AG04450 (cell line): ENCODE data around the gene PGLYRP4. TPM values are rescaled to one million over a fixed set of nuclear protein-coding genes. Genes with fewer than 3 reads are reported as not detected.
A peak's percentile ranks its signal among the peaks of the same experiment; 100 is the strongest.

Experiments used
- CTCF ChIA-PET: fragments of 300-600, 350-600 bp; formaldehyde crosslinking; extraction: SDS; loops from one replicate; lab custom pipeline; 2022; ENCODE audit warnings: antibody characterized with exemption, inconsistent platforms; lab: Charles Lee
- POLR2A ChIA-PET: fragments of 350-600 bp; formaldehyde crosslinking; extraction: SDS; loops from one replicate; lab custom pipeline; 2021; ENCODE audit warnings: antibody characterized with exemption, inconsistent platforms; lab: Yijun Ruan, JAX
- DNase-seq: peaks from one replicate; pipeline ENCODE4 v3.0.0-alpha.2; 2011; ENCODE audit warnings: low read depth, low spot score
- H3K27ac ChIP-seq: one replicate; pipeline ENCODE4 v1.5.1; 2012; ENCODE audit warnings: low read depth, low read length, control low read depth
- H3K27me3 ChIP-seq: one replicate; pipeline ENCODE4 v1.6.0; 2012; ENCODE audit warnings: low read length; ENCODE audit not compliant: control insufficient read depth, insufficient read depth
- H3K4me3 ChIP-seq: 2 replicates; pipeline ENCODE4 v1.5.1; 2011; ENCODE audit warnings: mild to moderate bottlenecking, low read depth, low read length, control low read depth
- H3K9me3 ChIP-seq: 2 replicates; pipeline ENCODE4 v1.5.1; 2012; ENCODE audit warnings: low read length; ENCODE audit not compliant: control insufficient read depth, insufficient read depth
- CTCF ChIP-seq: IDR thresholded peaks from 2 replicates; pipeline ENCODE4 v1.5.1; 2011; ENCODE audit warnings: low read depth, low read length, control low read depth, inconsistent platforms
- polyA plus RNA-seq: library from polyadenylated mRNA; depleted of rRNA; stranded (reverse); fragments of >200 nt; gene quantifications from 2 replicates; pipeline ENCODE4 v1.2.3, GENCODE V29; 2011

The PGLYRP4 gene
- polyA plus RNA-seq, 1 experiment = not detected

GRCh38 chr1:153355445-153356071, 6.9 kb upstream of the PGLYRP4 start:
- Histone ChIP-seq H3K27me3 (peaks cover 2% of the 10 kb centered on the region), H3K27ac (no peak overlapping the region), H3K4me3 (no peak overlapping the region), H3K9me3 (peaks cover 2% of the 10 kb centered on the region; the same call in 1 of the 2 replicates)
- TF ChIP-seq CTCF = peak; percentile 34
- no peak for DNase-seq
- ChIA-PET CTCF (interaction anchor here (0.6 to 8.5 kb wide), 8 partner anchors 8 to 212 kb away, joined by 3 to 354 read pairs (median 4); no protein-coding TSS in a partner anchor), POLR2A (no interaction called here)

DNA sequence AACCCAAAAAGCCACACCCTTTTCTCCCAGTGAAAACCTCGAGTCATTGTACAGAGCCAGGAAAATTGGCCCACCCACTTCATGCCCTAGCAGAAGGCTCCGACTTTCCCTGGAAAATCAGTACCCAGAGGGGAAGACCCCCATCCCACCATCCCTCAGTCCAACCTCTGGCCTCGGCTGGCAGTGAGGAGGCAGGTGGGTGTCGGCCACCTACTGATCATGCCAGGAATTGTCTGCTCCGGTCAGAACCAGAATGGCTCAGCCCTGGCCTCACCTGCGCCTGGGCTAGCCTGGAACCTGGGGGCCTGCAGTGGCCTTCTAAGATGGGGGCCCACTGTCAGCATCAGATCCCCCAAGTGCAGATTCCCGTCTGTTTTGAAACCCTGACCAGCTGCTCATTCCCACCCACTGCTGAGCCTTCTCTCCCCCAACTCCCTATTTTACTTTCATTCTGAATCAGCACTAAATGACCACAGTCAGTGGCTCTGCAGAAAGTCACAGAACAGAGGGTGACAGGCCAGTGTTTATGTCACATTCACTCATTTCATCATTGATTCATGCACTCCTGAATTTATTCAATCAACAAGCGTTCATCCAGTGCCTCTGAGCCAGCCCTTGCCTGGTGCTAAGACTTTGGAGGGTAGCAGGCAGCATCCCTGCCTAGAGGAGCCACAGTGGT, 6.0 kb upstream of the PGLYRP4 start:
- TF ChIP-seq CTCF = no peak
- peaks cover 2% of the 10 kb centered on the region; the same call in 1 of the 2 replicates for H3K9me3 ChIP-seq
- ChIA-PET CTCF (interaction anchor here (0.7 to 8.5 kb wide), 7 partner anchors 9 to 213 kb away, joined by 3 to 354 read pairs (median 4); no protein-coding TSS in a partner anchor), POLR2A (no interaction called here)
- H3K27ac ChIP-seq = no peak overlapping the region
- H3K27me3 ChIP-seq = peaks cover 2% of the 10 kb centered on the region
- no peak overlapping the region for H3K4me3 ChIP-seq
- DNase-seq = no peak

GRCh38 chr1:153353226-153353947, 4.7 kb upstream of the PGLYRP4 start:
- H3K9me3 ChIP-seq = peaks cover 2% of the 10 kb centered on the region; the same call in 1 of the 2 replicates
- no peak overlapping the region for H3K4me3 ChIP-seq
- POLR2A ChIA-PET = interaction anchor here (0.6 kb wide), 1 partner anchor 318 kb away, joined by 4 read pairs; no protein-coding TSS in a partner anchor
- peak; percentile 44 for TF ChIP-seq CTCF
- no peak overlapping the region for H3K27ac ChIP-seq
- H3K27me3 ChIP-seq = peaks cover 6% of the 10 kb centered on the region
- no peak for DNase-seq
- CTCF ChIA-PET = interaction anchor here (0.7 to 8.5 kb wide), 26 partner anchors 10 to 633 kb away, joined by 3 to 354 read pairs (median 8); partner anchors contain the start of genes RAB13, S100A12 and S100A16

DNA sequence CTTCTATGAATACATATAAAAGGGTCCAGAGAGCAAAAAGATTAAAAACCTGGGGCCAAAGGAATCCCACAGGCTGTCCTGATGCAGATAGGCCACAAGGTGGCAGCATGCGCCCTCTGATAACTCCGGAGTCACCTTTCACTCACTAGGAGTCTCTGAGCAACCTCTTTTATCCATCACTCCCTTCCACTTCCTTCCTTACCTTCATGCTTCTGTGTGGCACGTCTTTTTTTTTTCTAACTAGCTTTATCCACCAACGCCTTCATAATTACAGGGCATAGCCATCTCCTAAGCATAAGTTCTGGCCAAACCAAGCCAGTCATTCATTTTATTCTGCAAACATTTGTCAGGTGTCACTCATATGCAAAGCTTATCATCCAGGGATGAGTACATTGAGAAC, 3.9 kb upstream of the PGLYRP4 start:
- Histone ChIP-seq H3K4me3 (no peak overlapping the region), H3K9me3 (peaks cover 2% of the 10 kb centered on the region; the same call in 1 of the 2 replicates), H3K27ac (no peak overlapping the region), H3K27me3 (peaks cover 6% of the 10 kb centered on the region)
- ChIA-PET CTCF (interaction anchor here (0.6 to 8.5 kb wide), 41 partner anchors 10 to 1352 kb away, joined by 3 to 354 read pairs (median 5); partner anchors contain the start of genes DENND4B, RAB13, S100A12 and S100A13), POLR2A (interaction anchor here (0.6 kb wide), 1 partner anchor 319 kb away, joined by 4 read pairs; no protein-coding TSS in a partner anchor)
- peak; percentile 93 for TF ChIP-seq CTCF
- peak; percentile 30 for DNase-seq
